OCI-M1 (cell line): ENCODE results near the gene FNIP2.
"Not testable (repeated sequence)": the region's sequence is repeated elsewhere in the genome, so short reads cannot be mapped to it uniquely, and the experiment has no call there.

Experiments used
- DNase-seq: peaks from one replicate; lab custom pipeline; 2025; lab: John Stamatoyannopoulos, UW

The FNIP2 gene

GRCh38 chr4:158915683-158916241, 146.9 kb downstream of the FNIP2 start:
- no peak for DNase-seq

GRCh38 chr4:158920452-158920996, 151.7 kb downstream of the FNIP2 start:
- DNase-seq = peak; percentile 95

- DNase-seq = not testable (repeated sequence)
These were observed 158.9 kb downstream of the FNIP2 start for GRCh38 chr4:158927774-158928173.

GRCh38 chr4:158929939-158930638, 161.3 kb downstream of the FNIP2 start:
- peak; percentile 88 for DNase-seq

- DNase-seq = peak; percentile 58
These were observed 161.8 kb downstream of the FNIP2 start for GRCh38 chr4:158930639-158930972.

GRCh38 chr4:158933236-158933635, 164.4 kb downstream of the FNIP2 start:
- peak; percentile 59 for DNase-seq

- no peak for DNase-seq
These were observed 166.3 kb downstream of the FNIP2 start for GRCh38 chr4:158934996-158935669.

- no peak for DNase-seq
These were observed 167.4 kb downstream of the FNIP2 start for GRCh38 chr4:158936238-158936637.

- DNase-seq = no peak
These were observed 169.6 kb downstream of the FNIP2 start for GRCh38 chr4:158938220-158939044.

- no peak for DNase-seq
These were observed 171.4 kb downstream of the FNIP2 start for GRCh38 chr4:158940271-158940670.

GRCh38 chr4:158941321-158941720, 172.5 kb downstream of the FNIP2 start:
- peak; percentile 25 for DNase-seq

GRCh38 chr4:158941895-158942294, 173.1 kb downstream of the FNIP2 start:
- DNase-seq = no peak

- DNase-seq = peak; percentile 96
These were observed 176.8 kb downstream of the FNIP2 start for GRCh38 chr4:158945529-158946108.

GRCh38 chr4:158946825-158947224, 178.0 kb downstream of the FNIP2 start:
- no peak for DNase-seq

- DNase-seq = no peak
These were observed 179.2 kb downstream of the FNIP2 start for GRCh38 chr4:158948071-158948470.

- peak; percentile 90 for DNase-seq
These were observed 180.3 kb downstream of the FNIP2 start for GRCh38 chr4:158949099-158949498.

GRCh38 chr4:158952221-158952774, 183.5 kb downstream of the FNIP2 start:
- DNase-seq = peak; percentile 23

GRCh38 chr4:158956345-158956744, 187.5 kb downstream of the FNIP2 start:
- not testable (repeated sequence) for DNase-seq

- not testable (repeated sequence) for DNase-seq
These were observed 188.1 kb downstream of the FNIP2 start for GRCh38 chr4:158956918-158957317.
